ENCODE measurements around the gene MUC5AC. TPM values are rescaled to one million over a fixed set of nuclear protein-coding genes. Genes with fewer than 3 reads are reported as not detected.
A peak's percentile ranks its signal among the peaks of the same experiment; 100 is the strongest.
"Not testable (repeated sequence)": the region's sequence is repeated elsewhere in the genome, so short reads cannot be mapped to it uniquely, and the experiment has no call there.

Gene MUC5AC
- total RNA-seq, 1 donor = under 0.01 TPM

GRCh38 chr11:1147792-1148191, 10.0 kb upstream of the MUC5AC start:
- DNase-seq (ENCODE audit: low read depth in 2 of 3, low spot score in 2 of 3) = no peak

- DNase-seq (ENCODE audit: low read depth in 2 of 3, low spot score in 2 of 3) = no peak
Observed at GRCh38 chr11:1148752-1149180, 9.0 kb upstream of the MUC5AC start.

GRCh38 chr11:1149545-1149944, 8.2 kb upstream of the MUC5AC start:
- no peak for DNase-seq (ENCODE audit: low read depth in 2 of 3, low spot score in 2 of 3)

GRCh38 chr11:1150116-1150515, 7.6 kb upstream of the MUC5AC start:
- no peak for DNase-seq (ENCODE audit: low read depth in 2 of 3, low spot score in 2 of 3)

- no peak for DNase-seq (ENCODE audit: low read depth in 2 of 3, low spot score in 2 of 3)
Observed at GRCh38 chr11:1150769-1151365, 6.9 kb upstream of the MUC5AC start.

- no peak for DNase-seq (ENCODE audit: low read depth in 2 of 3, low spot score in 2 of 3)
Observed at GRCh38 chr11:1151366-1152315, 6.1 kb upstream of the MUC5AC start.

- peak in 2 of 3 donors; percentile 63 to 80 for DNase-seq (ENCODE audit: low read depth in 2 of 3, low spot score in 2 of 3)
Observed at GRCh38 chr11:1152316-1153104, 5.2 kb upstream of the MUC5AC start.

- DNase-seq (ENCODE audit: low read depth in 2 of 3, low spot score in 2 of 3) = no peak
Observed at GRCh38 chr11:1153105-1153950, 4.4 kb upstream of the MUC5AC start.

- peak in 1 of 3 donors; percentile 20 for DNase-seq (ENCODE audit: low read depth in 2 of 3, low spot score in 2 of 3)
Observed at GRCh38 chr11:1153951-1154493, 3.7 kb upstream of the MUC5AC start.

- DNase-seq (ENCODE audit: low read depth in 2 of 3, low spot score in 2 of 3) = not testable (repeated sequence)
Observed at GRCh38 chr11:1154656-1155055, 3.1 kb upstream of the MUC5AC start.

GRCh38 chr11:1155274-1155693, 2.5 kb upstream of the MUC5AC start:
- no peak for DNase-seq (ENCODE audit: low read depth in 2 of 3, low spot score in 2 of 3)

- no peak for DNase-seq (ENCODE audit: low read depth in 2 of 3, low spot score in 2 of 3)
Observed at GRCh38 chr11:1156506-1157340, 1.0 kb upstream of the MUC5AC start.

- no peak for DNase-seq (ENCODE audit: low read depth in 2 of 3, low spot score in 2 of 3)
Observed at GRCh38 chr11:1157341-1157644, 460 bp upstream of the MUC5AC start.

GRCh38 chr11:1158681-1159487, 1.1 kb downstream of the MUC5AC start:
- no peak for DNase-seq (ENCODE audit: low read depth in 2 of 3, low spot score in 2 of 3)

GRCh38 chr11:1159488-1160220, 1.9 kb downstream of the MUC5AC start:
- not testable (repeated sequence) for DNase-seq (ENCODE audit: low read depth in 2 of 3, low spot score in 2 of 3)

GRCh38 chr11:1160231-1161101, 2.7 kb downstream of the MUC5AC start:
- DNase-seq (ENCODE audit: low read depth in 2 of 3, low spot score in 2 of 3) = no peak

All from hematopoietic multipotent progenitor cell (in vitro differentiated cells).